HG03342 (cell line): Measurements from ENCODE around the gene PRKCE.

Experiments
- ATAC-seq: cut with Tn5 transposase; IDR thresholded peaks from one replicate; pipeline ENCODE4 v1.9.1; 2021; ENCODE audit warnings: mild to moderate bottlenecking, moderate library complexity; ENCODE audit not compliant: unreplicated experiment

The PRKCE gene

DNA sequence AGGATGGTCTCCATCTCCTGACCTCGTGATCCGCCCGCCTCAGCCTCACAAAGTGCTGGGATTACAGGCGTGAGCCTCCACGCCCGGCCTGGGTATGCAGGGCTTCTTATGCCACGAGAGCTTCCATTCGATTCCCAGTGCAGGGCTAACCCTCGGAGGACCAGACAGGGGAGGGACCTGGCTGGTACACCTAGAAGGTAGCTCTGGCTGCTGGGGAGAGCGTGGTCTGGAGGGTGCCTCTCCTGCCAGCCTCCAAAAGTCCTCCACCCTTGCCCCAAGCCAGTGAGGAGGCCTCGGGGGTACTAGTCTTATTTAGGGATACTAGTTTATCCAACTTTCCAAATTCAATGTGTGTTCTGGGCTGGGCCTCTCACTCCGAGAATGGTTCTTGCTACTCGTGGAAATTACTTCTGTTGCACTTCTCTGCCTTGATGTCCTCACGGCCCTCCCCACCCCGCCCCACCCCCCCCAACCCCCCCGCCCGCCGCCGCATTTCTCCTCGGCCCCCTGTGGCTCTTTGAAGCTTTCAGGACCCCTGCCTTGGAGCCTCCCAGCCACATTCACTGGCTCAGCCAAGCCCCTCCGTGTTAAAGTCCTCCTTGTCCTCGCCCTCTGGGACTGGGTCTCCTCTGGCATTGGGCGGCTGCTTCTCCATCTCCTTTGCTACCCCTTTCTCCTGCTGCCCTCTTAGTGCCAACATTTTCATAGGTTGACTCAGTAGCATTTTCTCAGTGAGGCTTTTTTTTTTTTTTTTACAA is 502.7 kb downstream of the PRKCE start:
- ATAC-seq: no peak

- no peak for ATAC-seq
These were observed 505.8 kb downstream of the PRKCE start for GRCh38 chr2:46157072-46157965.

- ATAC-seq: no peak
These were observed 506.5 kb downstream of the PRKCE start for GRCh38 chr2:46157966-46158310.

- ATAC-seq: no peak
These were observed 507.2 kb downstream of the PRKCE start for GRCh38 chr2:46158661-46159060.

DNA sequence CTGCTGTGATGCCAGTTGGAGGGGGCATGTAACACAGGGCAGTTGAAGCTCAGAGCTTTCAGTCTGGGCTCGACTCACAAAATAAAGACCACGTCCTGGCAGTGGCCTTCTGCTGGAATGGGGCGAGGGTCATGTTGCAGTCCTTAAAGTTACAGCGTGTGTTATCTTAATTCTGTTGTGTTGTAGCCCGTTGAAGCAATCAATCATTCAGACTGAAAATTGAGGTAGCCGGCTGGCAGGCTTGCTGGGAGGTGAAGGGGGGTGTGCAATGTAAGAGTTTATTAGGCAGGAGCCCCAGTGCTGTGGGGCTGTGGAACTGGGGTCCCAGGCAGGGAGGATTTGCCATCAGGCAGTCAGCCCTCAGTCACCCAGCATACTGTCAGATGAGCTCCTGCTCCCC is 508.9 kb downstream of the PRKCE start:
- ATAC-seq: no peak

DNA sequence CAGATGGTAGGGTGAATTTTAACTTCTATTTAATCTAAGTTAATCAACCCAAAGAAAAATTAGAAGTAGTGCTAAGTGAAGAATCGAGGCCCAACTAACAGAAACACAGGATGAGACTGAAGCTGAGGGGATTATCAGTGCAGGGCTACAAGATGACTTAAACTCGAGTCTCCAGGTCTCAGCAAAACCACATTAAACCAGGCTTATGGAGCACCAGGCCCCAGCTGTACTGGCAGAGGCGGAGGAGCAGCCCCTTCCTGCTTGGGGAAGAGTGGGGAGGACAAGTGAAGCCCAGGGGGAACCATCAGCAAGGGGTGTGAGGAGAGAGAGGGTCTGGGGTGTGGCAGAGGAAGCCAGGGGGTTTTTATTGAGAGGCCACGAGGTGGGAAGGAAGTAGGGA is 509.8 kb downstream of the PRKCE start:
- no peak for ATAC-seq

GRCh38 chr2:46161911-46162310 is 510.4 kb downstream of the PRKCE start:
- ATAC-seq: no peak

- no peak for ATAC-seq
These were observed 511.0 kb downstream of the PRKCE start for GRCh38 chr2:46162329-46163097.

DNA sequence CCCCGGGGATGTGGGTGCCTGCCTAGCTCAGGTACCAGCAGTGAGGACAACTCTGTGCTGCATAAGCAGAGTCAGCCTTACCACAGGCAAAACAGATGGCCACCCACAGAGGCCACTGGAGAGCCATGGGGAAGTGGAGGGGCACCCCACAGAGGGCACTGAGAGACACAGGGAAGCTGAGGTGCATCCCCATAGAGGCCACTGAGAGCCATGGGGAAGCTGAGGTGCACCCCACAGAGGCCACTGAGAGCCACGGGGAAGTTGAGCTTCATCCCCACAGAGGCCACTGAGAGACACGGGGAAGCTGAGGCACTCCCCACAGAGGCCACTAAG is 511.6 kb downstream of the PRKCE start:
- no peak for ATAC-seq

DNA sequence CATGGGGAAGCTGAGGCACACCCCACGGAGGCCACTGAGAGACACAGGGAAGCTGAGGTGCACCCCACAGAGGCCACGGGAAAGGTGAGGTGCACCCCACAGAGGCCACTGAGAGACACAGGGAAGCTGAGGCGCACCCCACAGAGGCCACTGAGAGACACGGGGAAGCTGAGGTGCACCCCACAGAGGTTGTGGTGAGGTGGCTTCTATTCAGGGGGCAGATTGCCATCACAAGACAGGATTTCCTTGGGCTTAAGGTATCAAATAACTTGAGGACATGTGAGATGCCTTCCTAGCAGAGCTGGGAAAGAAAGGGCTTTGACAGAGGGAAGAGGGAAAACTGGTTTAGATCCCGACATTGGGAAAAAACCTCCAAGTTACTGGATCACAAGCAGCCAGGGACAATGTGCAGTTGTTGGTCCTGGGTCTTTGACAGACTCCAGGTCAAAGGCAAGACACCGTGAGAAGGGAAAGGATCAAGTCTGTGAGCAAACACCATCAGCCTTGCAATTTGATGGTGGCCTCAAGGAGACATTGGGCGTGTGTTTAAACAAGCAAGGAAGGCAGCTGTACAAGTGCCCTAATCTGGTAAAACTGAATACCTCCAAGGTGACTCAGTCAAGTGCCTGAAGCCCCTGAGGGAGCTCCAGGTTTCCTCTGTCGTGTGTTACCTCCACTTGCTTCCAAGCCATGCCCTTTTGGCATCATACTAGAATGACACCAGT is 512.5 kb downstream of the PRKCE start:
- no peak for ATAC-seq

- ATAC-seq: no peak
These were observed 513.2 kb downstream of the PRKCE start for GRCh38 chr2:46164529-46165301.

DNA sequence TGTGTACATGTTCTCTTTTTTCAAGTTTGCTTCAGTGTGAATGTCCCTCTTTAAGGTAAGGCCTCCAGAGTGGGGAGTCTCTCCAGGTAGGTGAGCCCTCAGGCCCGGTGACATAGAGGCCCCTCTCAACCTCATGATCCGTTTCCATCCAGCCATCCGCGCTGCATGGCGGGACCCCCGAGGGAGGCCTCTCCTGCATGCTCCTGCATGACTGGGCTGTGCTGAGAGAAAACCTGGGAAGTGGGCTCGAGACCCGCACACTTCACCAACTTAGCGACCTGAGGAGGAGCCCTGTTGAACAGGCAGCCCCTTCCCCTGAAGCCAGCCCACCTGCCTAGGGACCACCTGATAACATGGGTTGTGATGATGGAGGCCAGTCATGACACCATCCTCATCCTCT is 514.4 kb downstream of the PRKCE start:
- no peak for ATAC-seq

DNA sequence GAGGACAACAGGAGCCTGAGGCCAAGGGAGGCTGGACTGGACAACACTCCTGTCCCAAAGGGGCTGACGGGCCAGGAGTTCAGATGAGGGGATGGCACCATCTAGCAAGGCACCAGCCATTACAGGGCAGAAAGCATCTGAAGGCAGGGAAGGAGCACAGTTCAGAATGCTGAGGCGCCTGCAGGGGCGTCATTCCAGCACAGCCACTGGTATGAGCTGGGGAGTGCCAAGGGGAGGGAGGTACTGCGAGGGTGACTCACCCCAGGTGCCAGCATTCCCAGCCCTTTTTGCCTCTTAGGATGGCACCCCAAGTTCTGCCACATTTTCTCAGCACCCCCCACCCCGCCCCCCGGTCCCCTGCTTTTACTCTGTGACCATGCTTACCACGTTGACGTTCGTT is 515.9 kb downstream of the PRKCE start:
- no peak for ATAC-seq

DNA sequence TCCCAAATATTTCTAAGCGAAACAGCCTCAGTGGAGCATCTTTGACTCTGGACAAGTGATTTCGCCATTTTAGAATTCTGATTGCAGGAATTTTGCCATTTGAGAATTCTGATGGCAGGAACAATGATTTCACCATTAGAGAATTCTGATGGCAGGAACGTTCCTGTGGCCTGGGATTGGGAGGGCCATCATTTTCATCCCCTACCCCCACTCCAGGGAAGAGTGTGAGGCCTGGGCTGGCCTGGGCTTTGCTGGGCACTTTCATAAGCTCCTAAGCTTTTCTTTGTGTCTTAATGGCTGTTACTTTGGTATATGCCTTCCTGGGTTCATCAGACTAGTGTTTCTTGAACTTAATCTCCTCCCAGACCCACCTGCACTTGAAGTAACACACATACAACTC is 516.4 kb downstream of the PRKCE start:
- no peak for ATAC-seq

- ATAC-seq: no peak
These were observed 518.0 kb downstream of the PRKCE start for GRCh38 chr2:46169467-46169866.

DNA sequence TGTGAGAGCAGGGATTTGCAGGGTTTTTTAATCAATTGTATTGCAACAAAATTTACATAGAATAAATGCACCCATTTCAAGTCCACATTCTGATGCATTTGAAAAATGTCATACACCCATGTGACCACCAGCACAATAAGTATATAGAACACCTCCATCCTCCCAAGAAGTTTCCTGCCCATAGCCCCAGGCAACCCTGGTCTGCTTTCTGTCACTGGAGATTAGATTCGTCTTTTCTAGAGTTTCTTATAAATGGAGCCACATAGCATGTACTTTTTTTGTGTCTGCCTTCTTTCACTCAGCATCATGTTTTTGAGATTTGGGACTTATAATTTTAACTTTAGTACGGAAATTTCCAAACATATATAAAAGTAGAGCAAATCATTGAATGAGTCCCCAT is 518.6 kb downstream of the PRKCE start:
- no peak for ATAC-seq

DNA sequence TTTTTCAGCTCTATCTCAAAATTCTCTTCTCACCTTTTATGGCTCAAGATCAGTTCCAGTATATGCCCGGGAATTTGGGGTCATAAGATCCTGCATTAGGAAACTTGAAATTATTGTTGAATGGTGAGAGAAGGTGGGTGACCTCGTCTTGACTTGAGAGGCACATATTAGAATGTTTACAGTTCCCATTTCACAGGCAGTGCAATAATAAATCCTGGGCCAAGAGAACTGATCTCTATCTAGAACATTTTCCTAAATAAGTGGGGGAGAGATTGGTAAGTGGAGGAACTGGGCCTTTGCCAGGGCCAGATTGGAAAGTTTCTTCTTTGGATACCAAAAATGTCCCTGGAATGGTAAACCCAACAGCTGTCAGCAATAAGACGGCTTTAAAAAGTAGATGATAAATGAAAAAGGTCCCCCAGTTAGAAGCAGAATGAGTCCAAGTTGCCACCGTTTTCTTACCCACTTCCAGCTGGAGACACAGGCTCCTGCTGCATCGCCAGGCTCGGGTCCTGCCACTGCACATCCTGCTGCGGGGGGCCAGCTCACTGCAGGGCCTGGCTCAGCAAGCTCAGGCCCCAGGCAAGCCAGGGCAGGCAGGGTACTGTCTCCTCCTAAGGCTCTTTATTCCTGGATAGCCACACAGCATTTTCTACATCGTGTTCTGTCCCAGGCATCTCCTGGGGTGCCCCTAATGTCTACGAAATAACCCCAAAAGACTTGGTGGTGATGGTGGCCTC is 519.3 kb downstream of the PRKCE start:
- no peak for ATAC-seq

GRCh38 chr2:46171411-46171953 is 520.0 kb downstream of the PRKCE start:
- ATAC-seq: no peak

- ATAC-seq: no peak
These were observed 520.6 kb downstream of the PRKCE start for GRCh38 chr2:46171996-46172546.
